ENCODE data around the gene COPS9.

Gene COPS9

DNA sequence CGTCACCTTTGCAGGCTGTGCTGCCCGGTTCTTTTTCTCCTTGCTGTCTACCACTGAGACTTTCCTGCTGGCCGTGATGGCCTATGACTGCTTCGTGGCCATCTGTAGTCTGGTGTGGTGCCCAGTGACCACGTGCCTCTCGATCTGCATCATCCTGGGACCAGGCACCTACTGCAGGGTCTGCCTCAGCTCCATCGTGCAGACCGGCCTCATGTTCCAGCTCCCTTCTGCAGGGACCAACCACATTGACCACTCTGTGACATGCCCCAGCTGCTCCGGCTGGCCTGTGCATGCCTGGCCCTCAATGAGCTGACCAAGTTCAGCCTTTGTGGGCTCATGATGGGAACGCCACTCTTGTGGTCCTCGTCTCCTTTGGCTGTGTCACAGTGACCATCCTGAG lies 26.7 kb downstream of the COPS9 start:
- DNase-seq (ENCODE audit: low spot score): no peak

DNA sequence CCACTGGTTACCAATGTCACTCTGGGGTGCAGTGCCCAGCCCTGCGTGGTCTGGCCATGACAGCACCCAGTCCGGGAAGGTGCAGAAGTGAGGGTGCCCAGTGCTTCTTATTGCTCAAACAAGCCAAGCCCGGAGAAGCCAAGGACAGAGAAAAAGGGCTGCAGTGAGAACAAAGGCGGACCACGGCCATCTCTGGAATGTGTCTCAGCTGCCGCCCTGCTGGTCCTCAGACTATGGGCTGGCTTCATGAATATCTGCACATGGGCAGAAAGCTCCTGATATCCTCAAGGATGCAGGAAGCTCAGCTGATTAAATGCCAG lies 28.7 kb downstream of the COPS9 start:
- DNase-seq (ENCODE audit: low spot score): no peak

DNA sequence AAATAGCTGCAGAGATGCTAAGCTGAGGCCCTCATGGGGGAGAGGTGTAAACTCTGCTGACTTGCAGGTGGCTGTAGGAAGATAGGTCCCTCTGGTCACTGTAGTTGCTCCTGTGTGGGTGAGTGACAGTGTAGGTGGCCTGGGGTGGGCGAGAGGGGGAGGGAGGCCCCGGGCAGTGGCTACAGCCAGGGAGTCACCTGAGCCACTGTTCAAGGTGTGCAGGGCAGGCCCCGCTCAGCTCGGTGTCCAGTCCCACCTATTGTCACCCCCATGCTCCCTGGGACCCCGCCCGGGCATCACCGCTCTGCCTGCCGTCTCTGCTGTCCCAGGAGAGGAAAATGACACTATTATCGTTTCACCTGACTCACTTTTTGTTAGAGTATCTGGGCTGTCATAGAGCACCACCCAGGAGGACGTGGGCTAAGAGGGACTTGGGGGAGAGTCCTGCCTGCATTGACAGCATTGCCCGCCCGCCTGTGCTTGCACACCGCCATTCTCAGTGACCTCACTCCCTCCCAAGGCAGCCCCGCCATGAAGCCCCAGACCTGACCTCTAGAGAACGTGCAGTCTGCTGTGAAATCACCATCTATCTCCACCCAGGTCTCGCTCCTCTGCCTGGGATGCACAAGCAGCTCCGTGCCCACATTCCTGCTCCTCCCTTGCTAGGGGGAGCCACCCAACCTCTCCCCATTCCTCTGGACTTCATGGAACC lies 29.2 kb downstream of the COPS9 start:
- DNase-seq (ENCODE audit: low spot score): no peak

DNA sequence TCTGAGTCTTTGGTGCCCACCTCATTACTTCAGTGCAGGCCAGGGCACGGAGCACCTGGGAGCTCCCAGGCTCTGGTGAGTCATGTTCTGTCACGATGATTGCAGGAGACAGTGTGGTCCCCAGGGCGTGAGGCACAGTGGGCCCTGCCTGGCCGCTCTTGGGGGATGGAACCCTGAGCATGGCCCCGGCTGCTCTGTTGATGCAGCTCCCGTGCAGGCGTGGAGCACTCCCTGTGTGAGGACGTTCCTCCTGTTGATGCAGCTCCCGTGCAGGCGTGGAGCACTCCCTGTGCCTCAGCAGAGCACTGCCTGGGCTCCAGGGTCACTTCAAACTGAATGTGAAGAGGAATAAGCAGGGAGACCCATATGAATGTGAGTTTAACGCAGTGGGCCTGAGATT lies 30.1 kb downstream of the COPS9 start:
- no peak for DNase-seq (ENCODE audit: low spot score)

DNA sequence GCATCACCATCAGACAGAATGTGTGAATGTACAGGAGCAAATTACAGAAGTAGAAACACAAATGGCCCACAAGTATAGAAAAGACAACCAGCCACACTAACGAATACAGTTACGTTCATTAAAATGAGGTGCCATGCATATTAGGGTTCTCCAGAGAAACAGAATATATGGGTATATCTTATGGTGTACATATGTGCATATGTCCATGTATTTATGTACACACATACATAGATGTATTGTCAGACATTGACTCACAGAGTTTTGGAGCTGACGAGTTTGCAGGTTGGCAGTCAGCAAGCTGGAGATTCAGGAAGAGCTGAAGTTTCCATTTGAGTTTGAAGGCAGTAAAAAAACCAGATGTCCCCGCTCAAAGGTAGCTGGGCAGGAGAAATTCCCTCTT lies 33.0 kb downstream of the COPS9 start:
- DNase-seq (ENCODE audit: low spot score): no peak

DNA sequence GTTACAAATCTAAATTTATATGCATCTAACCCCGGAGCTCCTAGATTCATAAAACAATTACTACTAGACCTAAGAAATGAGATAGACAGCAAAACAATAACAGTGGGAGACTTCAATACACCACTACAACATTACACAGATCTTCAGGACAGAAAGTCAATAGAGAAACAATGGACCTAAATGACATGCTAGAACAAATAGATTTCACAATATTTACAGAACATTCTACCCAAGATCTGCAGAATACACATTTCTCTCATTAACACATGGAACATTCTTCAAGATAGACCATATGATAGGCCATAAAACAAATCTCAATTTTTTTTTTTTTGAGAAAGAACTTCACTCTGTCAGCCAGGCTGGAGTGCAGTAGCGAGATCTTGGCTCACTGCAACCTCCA lies 37.8 kb downstream of the COPS9 start:
- DNase-seq (ENCODE audit: low spot score): no peak

DNA sequence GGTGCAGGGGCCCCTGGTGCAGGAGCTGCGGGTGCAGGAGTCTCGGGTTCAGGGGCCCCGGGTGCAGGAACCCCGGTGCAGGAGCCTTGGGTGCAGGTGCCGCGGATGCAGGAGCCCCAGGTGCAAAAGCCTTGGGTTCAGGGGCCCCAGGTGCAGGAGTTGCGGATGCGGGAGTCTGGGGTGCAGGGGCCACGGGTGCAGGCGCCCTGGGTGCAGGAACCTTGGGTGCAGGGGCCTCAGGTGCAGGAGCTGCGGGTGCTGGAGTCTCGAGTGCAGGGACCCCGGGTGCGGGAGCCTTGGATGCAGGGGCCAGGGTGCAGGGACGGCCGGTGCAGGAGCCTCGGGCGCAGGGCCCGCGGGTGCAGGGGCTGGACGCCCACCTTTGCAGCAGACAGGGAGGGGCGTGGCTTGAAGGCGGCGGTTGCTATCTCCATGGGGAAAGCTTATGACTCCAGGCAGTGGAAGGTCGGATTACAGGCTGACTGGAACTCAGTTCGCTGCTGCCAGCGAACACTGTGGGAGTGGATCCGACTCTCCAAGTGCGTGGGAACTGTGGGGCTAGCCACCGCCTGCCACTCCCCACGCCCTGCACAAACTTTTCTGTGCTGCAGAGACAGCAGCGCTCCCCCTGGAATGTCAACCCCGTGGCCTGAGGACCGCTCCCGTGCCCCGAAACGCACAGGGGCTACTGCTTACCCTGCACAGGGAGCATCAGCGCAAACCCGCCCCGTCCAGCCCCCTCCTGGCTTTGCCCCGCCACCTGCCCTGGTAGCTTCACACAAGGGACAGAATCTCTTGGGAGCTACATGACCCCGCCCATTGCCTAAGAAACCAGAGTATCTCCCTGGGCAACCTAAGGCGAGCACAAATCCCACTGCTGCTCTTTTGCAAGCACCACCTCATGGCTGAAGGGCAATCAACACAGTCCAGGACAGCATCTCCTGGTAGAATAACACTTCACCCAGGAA lies 40.3 kb downstream of the COPS9 start:
- DNase-seq (ENCODE audit: low spot score): no peak

DNA sequence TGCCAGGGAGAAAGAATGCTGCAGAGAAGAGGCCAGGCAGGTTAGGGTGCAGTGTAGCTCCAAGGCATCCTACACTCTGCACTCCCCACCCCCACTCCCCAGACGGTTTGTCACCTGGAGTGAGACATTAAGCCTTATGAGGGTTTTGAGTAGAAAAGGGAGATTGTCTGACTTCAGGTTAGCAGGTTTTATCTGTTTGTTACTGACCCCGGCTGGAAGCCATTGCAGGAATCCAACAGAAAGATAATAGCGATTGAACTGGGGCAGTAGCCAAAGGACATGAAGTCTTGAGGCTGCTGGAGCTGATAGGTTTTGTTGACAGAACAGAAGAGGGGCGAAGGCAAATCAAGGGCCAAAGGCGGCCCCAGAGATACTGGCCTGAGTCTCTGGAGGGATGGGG lies 46.8 kb downstream of the COPS9 start:
- DNase-seq (ENCODE audit: low spot score): no peak

DNA sequence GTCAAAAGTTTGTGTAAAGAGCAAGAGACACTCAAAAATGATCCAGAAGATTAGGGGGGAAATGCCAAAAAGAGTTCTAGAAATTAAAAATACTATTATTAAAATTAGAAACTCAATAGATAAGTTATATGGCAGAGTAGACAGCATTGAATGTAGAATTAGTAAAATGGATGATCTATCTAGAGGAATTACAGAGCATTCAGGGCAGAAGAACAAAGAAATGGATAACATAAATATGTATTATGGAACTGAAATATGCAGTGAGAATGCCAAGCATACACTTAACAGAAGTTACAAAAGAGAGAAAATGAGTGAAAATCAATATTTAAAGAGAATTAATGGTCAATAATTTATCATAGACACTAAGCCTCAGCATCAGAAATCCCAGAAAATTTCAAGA lies 49.5 kb downstream of the COPS9 start:
- DNase-seq (ENCODE audit: low spot score): no peak

Data from COLO829 (cell line).